ENCODE results near the gene MEF2B.
"Not testable (repeated sequence)": the region's sequence is repeated elsewhere in the genome, so short reads cannot be mapped to it uniquely, and the experiment has no call there.

The MEF2B gene

GRCh38 chr19:19137556-19138108, 32.4 kb downstream of the MEF2B start:
- DNase-seq (ENCODE audit: low read depth) = no peak
- peak overlapping the region; percentile 92 for H3K4me3 ChIP-seq (ENCODE audit: low read depth, low read length)
- TF ChIP-seq, protein P1, sequence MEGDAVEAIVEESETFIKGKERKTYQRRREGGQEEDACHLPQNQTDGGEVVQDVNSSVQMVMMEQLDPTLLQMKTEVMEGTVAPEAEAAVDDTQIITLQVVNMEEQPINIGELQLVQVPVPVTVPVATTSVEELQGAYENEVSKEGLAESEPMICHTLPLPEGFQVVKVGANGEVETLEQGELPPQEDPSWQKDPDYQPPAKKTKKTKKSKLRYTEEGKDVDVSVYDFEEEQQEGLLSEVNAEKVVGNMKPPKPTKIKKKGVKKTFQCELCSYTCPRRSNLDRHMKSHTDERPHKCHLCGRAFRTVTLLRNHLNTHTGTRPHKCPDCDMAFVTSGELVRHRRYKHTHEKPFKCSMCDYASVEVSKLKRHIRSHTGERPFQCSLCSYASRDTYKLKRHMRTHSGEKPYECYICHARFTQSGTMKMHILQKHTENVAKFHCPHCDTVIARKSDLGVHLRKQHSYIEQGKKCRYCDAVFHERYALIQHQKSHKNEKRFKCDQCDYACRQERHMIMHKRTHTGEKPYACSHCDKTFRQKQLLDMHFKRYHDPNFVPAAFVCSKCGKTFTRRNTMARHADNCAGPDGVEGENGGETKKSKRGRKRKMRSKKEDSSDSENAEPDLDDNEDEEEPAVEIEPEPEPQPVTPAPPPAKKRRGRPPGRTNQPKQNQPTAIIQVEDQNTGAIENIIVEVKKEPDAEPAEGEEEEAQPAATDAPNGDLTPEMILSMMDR (IDR thresholded peaks at IDR 0.05; ENCODE audit: low read depth, low read length, missing control alignments) = no peak

GRCh38 chr19:19135713-19136112, 34.4 kb downstream of the MEF2B start:
- not testable (repeated sequence) for DNase-seq (ENCODE audit: low read depth); H3K4me3 ChIP-seq (ENCODE audit: low read depth, low read length)

- TF ChIP-seq, protein P1 (IDR thresholded peaks at IDR 0.05; ENCODE audit: low read depth, low read length, missing control alignments) = peak; percentile 37
- H3K4me3 ChIP-seq (ENCODE audit: low read depth, low read length) = peak overlapping the region; percentile 11
- DNase-seq (ENCODE audit: low read depth) = no peak
Observed at GRCh38 chr19:19134687-19135158, 35.3 kb downstream of the MEF2B start.

DNA sequence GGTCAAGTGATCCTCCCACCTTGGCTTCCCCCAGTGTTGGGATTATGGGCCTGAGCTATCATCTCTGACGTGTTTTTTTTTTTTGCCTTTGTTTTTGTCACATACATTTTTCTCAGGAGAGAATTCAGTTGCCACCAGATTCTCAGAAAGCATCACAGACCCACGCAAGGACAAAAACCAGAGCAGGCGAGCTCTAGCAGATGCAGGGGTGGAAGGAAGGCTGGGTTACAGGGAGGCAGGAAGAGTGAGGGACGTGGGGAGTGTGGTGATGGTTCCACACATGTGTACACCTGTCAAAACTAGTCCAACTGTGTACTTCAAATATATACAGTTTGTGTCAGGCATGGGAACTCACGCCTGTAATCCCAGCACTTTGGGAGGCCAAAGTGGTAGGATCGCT, 36.1 kb downstream of the MEF2B start:
- H3K4me3 ChIP-seq (ENCODE audit: low read depth, low read length) = no peak overlapping the region
- TF ChIP-seq, protein P1 (IDR thresholded peaks at IDR 0.05; ENCODE audit: low read depth, low read length, missing control alignments) = no peak
- DNase-seq (ENCODE audit: low read depth) = no peak

DNA sequence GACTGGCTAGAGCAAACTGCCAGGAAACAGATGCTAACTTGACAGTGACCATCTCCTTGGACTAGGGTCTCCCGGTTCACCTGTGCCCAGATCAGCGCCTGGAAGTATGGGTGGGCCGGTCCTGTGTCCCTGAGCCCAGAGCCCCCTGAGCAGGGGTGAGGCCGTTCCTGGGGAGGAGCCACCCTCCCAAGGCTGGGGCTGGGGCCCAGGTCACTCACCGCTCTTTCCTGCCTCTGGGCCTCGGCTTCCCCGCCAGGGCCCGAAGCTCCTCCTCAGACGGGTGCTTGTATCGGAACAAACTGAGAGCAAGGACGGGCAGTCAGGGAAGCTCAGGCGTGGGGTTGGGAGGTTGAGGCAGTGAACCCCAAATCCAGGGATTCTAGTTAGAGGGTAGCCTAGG, 37.2 kb downstream of the MEF2B start:
- DNase-seq (ENCODE audit: low read depth) = no peak
- no peak overlapping the region for H3K4me3 ChIP-seq (ENCODE audit: low read depth, low read length)
- TF ChIP-seq, protein P1 (IDR thresholded peaks at IDR 0.05; ENCODE audit: low read depth, low read length, missing control alignments) = no peak

- no peak overlapping the region for H3K4me3 ChIP-seq (ENCODE audit: low read depth, low read length)
- no peak for DNase-seq (ENCODE audit: low read depth)
- TF ChIP-seq, protein P1 (IDR thresholded peaks at IDR 0.05; ENCODE audit: low read depth, low read length, missing control alignments) = no peak
Observed at GRCh38 chr19:19131989-19132388, 38.1 kb downstream of the MEF2B start.

DNA sequence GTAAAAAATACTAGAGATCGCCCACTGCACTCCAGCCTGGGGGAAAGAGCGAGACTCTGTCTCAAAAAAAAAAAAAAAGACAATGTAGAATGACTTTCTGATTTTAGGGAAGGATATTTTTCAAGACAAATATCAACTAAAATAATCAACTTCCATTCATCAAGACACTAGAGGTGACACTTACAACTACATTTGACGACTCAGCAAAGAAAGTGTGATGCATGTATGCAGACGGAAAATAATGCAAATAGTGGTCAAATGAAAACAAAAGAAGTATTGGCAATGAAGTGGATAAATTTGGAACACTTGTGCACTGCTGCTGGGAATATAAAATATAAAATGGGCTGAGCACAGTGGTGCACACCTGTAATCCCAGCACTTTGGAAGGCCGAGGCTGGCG, 44.0 kb downstream of the MEF2B start:
- DNase-seq (ENCODE audit: low read depth) = no peak
- TF ChIP-seq, protein P1 (IDR thresholded peaks at IDR 0.05; ENCODE audit: low read depth, low read length, missing control alignments) = no peak
- no peak overlapping the region for H3K4me3 ChIP-seq (ENCODE audit: low read depth, low read length)
